H1 (cell line): ENCODE data around the gene OBSCN.

Experiments used
- EZH2 ChIP-seq: fragments of 200-600 bp; sonication (generic); IDR thresholded peaks from 2 replicates; pipeline ENCODE4 v1.7.1; 2012; ENCODE audit warnings: low read depth, mild to moderate bottlenecking, moderate library complexity, low read length, inconsistent platforms; ENCODE audit not compliant: severe bottlenecking
- MAFK ChIP-seq: IDR thresholded peaks from 2 replicates; pipeline ENCODE4 v1.6.1; 2012; ENCODE audit warnings: low read depth, mild to moderate bottlenecking, improper control_type of control experiment, low read length
- SIN3A ChIP-seq, 2 experiments: IDR thresholded peaks in 1 of 2; conservative IDR thresholded peaks in 1 of 2; 2 replicates each; pipeline ENCODE4 v1.6.1; 2011 to 2012; ENCODE audit warnings: low read length in 2 of 2, improper control_type of control experiment in 1 of 2, low read depth in 1 of 2, mild to moderate bottlenecking in 1 of 2
- TCF12 ChIP-seq: IDR thresholded peaks from 2 replicates; pipeline ENCODE4 v1.6.1; 2011; ENCODE audit warnings: low read depth, mild to moderate bottlenecking, low read length
- TF ChIP-seq, protein P1 (sequence below), 3 experiments: IDR thresholded peaks; 1 replicate in 2 of 3; 2 replicates in 1 of 3; pipeline versions ENCODE4 v1.5.1 to v1.6.1; 2011; ENCODE audit warnings: low read length in 3 of 3, mild to moderate bottlenecking in 3 of 3, inconsistent platforms in 2 of 3, low read depth in 1 of 3, moderate library complexity in 1 of 3; ENCODE audit not compliant: insufficient read depth in 1 of 3; ENCODE audit errors: control extremely low read depth in 1 of 3

DNA sequence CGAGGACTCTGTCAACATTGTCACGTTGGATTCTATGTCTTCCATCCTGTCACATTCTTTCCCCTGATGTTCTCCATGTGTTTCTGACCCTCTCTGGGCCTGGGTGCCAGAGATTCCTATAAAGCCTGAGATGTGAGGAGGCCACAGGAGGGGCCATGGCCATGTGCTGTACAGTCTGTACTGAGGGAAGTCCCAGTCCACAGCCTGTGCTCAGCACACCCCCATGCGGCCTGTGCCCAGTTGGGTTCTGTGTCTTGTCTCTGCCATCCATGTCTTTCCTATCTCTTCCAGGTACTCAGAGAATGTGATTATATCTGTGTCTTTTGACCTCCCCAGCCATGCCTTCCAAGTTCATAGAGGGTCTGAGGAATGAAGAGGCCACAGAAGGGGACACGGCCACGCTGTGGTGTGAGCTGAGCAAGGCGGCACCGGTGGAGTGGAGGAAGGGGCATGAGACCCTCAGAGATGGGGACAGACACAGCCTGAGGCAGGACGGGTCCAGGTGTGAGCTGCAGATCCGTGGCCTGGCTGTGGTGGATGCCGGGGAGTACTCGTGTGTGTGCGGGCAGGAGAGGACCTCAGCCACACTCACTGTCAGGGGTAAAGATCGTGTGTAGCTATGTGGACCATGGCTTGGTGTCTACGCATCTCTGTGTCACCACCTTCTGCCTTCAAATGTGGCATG is 86.1 kb downstream of the OBSCN start:
- TF ChIP-seq EZH2: no peak
- no peak for TF ChIP-seq TCF12
- TF ChIP-seq, protein P1, sequence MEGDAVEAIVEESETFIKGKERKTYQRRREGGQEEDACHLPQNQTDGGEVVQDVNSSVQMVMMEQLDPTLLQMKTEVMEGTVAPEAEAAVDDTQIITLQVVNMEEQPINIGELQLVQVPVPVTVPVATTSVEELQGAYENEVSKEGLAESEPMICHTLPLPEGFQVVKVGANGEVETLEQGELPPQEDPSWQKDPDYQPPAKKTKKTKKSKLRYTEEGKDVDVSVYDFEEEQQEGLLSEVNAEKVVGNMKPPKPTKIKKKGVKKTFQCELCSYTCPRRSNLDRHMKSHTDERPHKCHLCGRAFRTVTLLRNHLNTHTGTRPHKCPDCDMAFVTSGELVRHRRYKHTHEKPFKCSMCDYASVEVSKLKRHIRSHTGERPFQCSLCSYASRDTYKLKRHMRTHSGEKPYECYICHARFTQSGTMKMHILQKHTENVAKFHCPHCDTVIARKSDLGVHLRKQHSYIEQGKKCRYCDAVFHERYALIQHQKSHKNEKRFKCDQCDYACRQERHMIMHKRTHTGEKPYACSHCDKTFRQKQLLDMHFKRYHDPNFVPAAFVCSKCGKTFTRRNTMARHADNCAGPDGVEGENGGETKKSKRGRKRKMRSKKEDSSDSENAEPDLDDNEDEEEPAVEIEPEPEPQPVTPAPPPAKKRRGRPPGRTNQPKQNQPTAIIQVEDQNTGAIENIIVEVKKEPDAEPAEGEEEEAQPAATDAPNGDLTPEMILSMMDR (IDR thresholded peaks at IDR 0.05; ENCODE audit: control extremely low read depth in 1 of 3, insufficient read depth in 1 of 3, low read depth in 1 of 3, low read length in 3 of 3): no peak
- TF ChIP-seq SIN3A (conservative IDR thresholded peaks at IDR 0.05 in 1 of 2, IDR thresholded peaks at IDR 0.05 in 1 of 2; ENCODE audit: low read depth in 1 of 2, low read length in 2 of 2): no peak
- TF ChIP-seq MAFK: no peak
